H1 (cell line): ENCODE data around the gene CGN. TPM values are rescaled to one million over a fixed set of nuclear protein-coding genes. Genes with fewer than 3 reads are reported as not detected.

ENCODE experiments used
- CTCF ChIA-PET: fragments of 300-600 bp; sonication (Branson Sonifier 250); formaldehyde crosslinking; loops from one replicate; lab custom pipeline; 2021; ENCODE audit not compliant: partially characterized antibody; lab: Charles Lee
- POLR2A ChIA-PET: fragments of 300-600 bp; sonication (Branson Sonifier 250); formaldehyde crosslinking; loops from one replicate; lab custom pipeline; 2021; ENCODE audit warnings: inconsistent platforms; ENCODE audit not compliant: partially characterized antibody; lab: Charles Lee
- DNase-seq, 2 experiments: peaks; one replicate each; pipeline versions ENCODE4 v3.0.0 to v3.0.0-alpha.2; 2010 to 2022; ENCODE audit warnings: low spot score in 2 of 2, low read depth in 1 of 2, mixed read lengths in 1 of 2
- FAIRE-seq: peaks from 2 replicates; lab custom pipeline; 2011; peaks lifted over from hg19 to GRCh38; lab: Jason Lieb, UNC
- H2AFZ ChIP-seq: 2 replicates; pipeline ENCODE4 v1.8.1; 2012; ENCODE audit warnings: low read length, inconsistent platforms
- H2AK5ac ChIP-seq: 2 replicates; pipeline ENCODE4 v1.6.1; 2013; ENCODE audit warnings: low read depth, low read length
- H2BK120ac ChIP-seq: replicated peaks from 2 replicates; pipeline ENCODE3; 2013; ENCODE audit warnings: low read depth, low read length, inconsistent platforms
- H2BK12ac ChIP-seq: 2 replicates; pipeline ENCODE4 v1.6.1; 2013; ENCODE audit warnings: low read depth, low read length
- H2BK15ac ChIP-seq: 2 replicates; pipeline ENCODE4 v1.6.1; 2013; ENCODE audit warnings: low read length
- H2BK20ac ChIP-seq: 2 replicates; pipeline ENCODE4 v1.6.1; 2013; ENCODE audit warnings: low read length
- H2BK5ac ChIP-seq: 2 replicates; pipeline ENCODE4 v1.6.1; 2013; ENCODE audit warnings: low read depth, low read length
- H3K14ac ChIP-seq: 2 replicates; pipeline ENCODE4 v1.6.1; 2013; ENCODE audit warnings: inconsistent platforms; ENCODE audit not compliant: insufficient read length
- H3K18ac ChIP-seq: 2 replicates; pipeline ENCODE4 v1.6.1; 2013; ENCODE audit warnings: low read length; ENCODE audit errors: extremely low read depth
- H3K23ac ChIP-seq: 2 replicates; pipeline ENCODE4 v1.6.1; 2013; ENCODE audit warnings: inconsistent platforms; ENCODE audit not compliant: insufficient read length
- H3K23me2 ChIP-seq: 2 replicates; pipeline ENCODE4 v1.6.1; 2013; ENCODE audit warnings: low read depth, low read length
- H3K27ac ChIP-seq: 2 replicates; pipeline ENCODE4 v1.6.1; 2011; ENCODE audit warnings: low read depth, low read length, inconsistent platforms
- H3K27me3 ChIP-seq, 4 experiments: replicated peaks in 1 of 4; 1 replicate in 1 of 4; 2 replicates in 3 of 4; pipeline versions ENCODE4 v1.6.1 to v1.8.1; 2011 to 2013; ENCODE audit warnings: low read length in 3 of 4, mild to moderate bottlenecking in 3 of 4, inconsistent platforms in 2 of 4, mixed read lengths in 2 of 4, moderate library complexity in 1 of 4; ENCODE audit not compliant: control insufficient read depth in 3 of 4, insufficient read depth in 3 of 4; ENCODE audit errors: extremely low read depth in 1 of 4
- H3K36me3 ChIP-seq, 4 experiments: 2 replicates each; pipeline versions ENCODE4 v1.6.1 to v1.8.1; 2011 to 2013; ENCODE audit warnings: mild to moderate bottlenecking in 4 of 4, low read length in 3 of 4, moderate library complexity in 2 of 4, control low read depth in 1 of 4, inconsistent platforms in 1 of 4; ENCODE audit not compliant: insufficient read depth in 4 of 4, control insufficient read depth in 2 of 4
- H3K4ac ChIP-seq: replicated peaks from 2 replicates; pipeline ENCODE3; 2013; ENCODE audit warnings: low read length, low read depth, mixed read lengths, inconsistent platforms; ENCODE audit not compliant: insufficient read length
- H3K4me1 ChIP-seq, 4 experiments: replicated peaks in 1 of 4; 1 replicate in 1 of 4; 2 replicates in 3 of 4; pipeline versions ENCODE4 v1.6.1 to v1.8.1; 2011 to 2013; ENCODE audit warnings: low read length in 3 of 4, inconsistent platforms in 2 of 4, mixed read lengths in 1 of 4; ENCODE audit not compliant: insufficient read depth in 4 of 4, control insufficient read depth in 3 of 4
- H3K4me2 ChIP-seq, 2 experiments: 2 replicates each; pipeline versions ENCODE4 v1.6.1 to v1.8.1; 2011 to 2013; ENCODE audit warnings: low read depth in 2 of 2, low read length in 2 of 2, control low read depth in 1 of 2, inconsistent platforms in 1 of 2, mild to moderate bottlenecking in 1 of 2; ENCODE audit not compliant: insufficient read depth in 1 of 2
- H3K4me3 ChIP-seq, 4 experiments: fragments of 200-600, 300-600 bp in 1 of 4; sonication (generic), shearing (Covaris generic), sonication (Bioruptor Twin) in 1 of 4; 2 replicates each; pipeline versions ENCODE4 v1.5.1 to v1.8.1; 2011 to 2016; ENCODE audit warnings: low read length in 4 of 4, low read depth in 3 of 4, control low read depth in 2 of 4, inconsistent platforms in 2 of 4, mild to moderate bottlenecking in 2 of 4, mixed read lengths in 1 of 4, moderate library complexity in 1 of 4; ENCODE audit not compliant: insufficient read depth in 2 of 4; ENCODE audit errors: extremely low read depth in 1 of 4
- H3K56ac ChIP-seq: replicated peaks from 2 replicates; pipeline ENCODE3; 2013; ENCODE audit warnings: low read depth, mild to moderate bottlenecking, mixed read lengths, low read length, inconsistent platforms; ENCODE audit not compliant: insufficient read length
- H3K79me1 ChIP-seq: 2 replicates; pipeline ENCODE4 v1.6.1; 2013; ENCODE audit warnings: low read depth, low read length, control low read depth
- H3K79me2 ChIP-seq, 2 experiments: 2 replicates each; pipeline versions ENCODE4 v1.6.1 to v1.8.1; 2012 to 2013; ENCODE audit warnings: low read length in 2 of 2, mild to moderate bottlenecking in 2 of 2, inconsistent platforms in 1 of 2; ENCODE audit not compliant: insufficient read depth in 2 of 2, control insufficient read depth in 1 of 2
- H3K9ac ChIP-seq, 4 experiments: replicated peaks in 1 of 4; 1 replicate in 1 of 4; 2 replicates in 3 of 4; pipeline versions ENCODE4 v1.6.1 to v1.8.1; 2011 to 2013; ENCODE audit warnings: low read depth in 3 of 4, low read length in 3 of 4, control low read depth in 2 of 4, mild to moderate bottlenecking in 2 of 4, moderate library complexity in 2 of 4, inconsistent platforms in 1 of 4; ENCODE audit errors: extremely low read depth in 1 of 4
- H3K9me3 ChIP-seq, 2 experiments: 2 replicates each; pipeline versions ENCODE4 v1.6.1 to v1.8.1; 2012 to 2013; ENCODE audit warnings: mild to moderate bottlenecking in 2 of 2, moderate library complexity in 2 of 2, control low read depth in 1 of 2, inconsistent platforms in 1 of 2, low read depth in 1 of 2, low read length in 1 of 2, mixed read lengths in 1 of 2; ENCODE audit not compliant: insufficient read depth in 2 of 2
- H4K20me1 ChIP-seq, 2 experiments: replicated peaks in 1 of 2; 2 replicates each; pipeline versions ENCODE3 to v1.8.1; 2011 to 2013; ENCODE audit warnings: inconsistent platforms in 2 of 2, low read length in 2 of 2, mild to moderate bottlenecking in 1 of 2; ENCODE audit not compliant: insufficient read depth in 2 of 2, control insufficient read depth in 1 of 2
- H4K5ac ChIP-seq: 2 replicates; pipeline ENCODE4 v1.6.1; 2013; ENCODE audit warnings: low read length, low read depth, mixed read lengths, inconsistent platforms; ENCODE audit not compliant: insufficient read length
- H4K8ac ChIP-seq: 2 replicates; pipeline ENCODE4 v1.8.0; 2013; ENCODE audit warnings: mild to moderate bottlenecking, moderate library complexity, low read length, inconsistent platforms; ENCODE audit not compliant: insufficient read depth; ENCODE audit errors: extremely low read depth
- H4K91ac ChIP-seq: replicated peaks from 2 replicates; pipeline ENCODE3; 2013; ENCODE audit warnings: low read length, mixed read lengths, inconsistent platforms; ENCODE audit not compliant: insufficient read length
- CBX5 ChIP-seq: fragments of 300-800, 300-1000 bp; sonication (generic); IDR thresholded peaks from 2 replicates; pipeline ENCODE4 v1.7.1; 2016; ENCODE audit warnings: antibody characterized with exemption, low read length, low read depth
- CTBP2 ChIP-seq: IDR thresholded peaks from 2 replicates; pipeline ENCODE4 v1.7.0; 2011; ENCODE audit warnings: borderline replicate concordance, mild to moderate bottlenecking, moderate library complexity, mixed read lengths, low read length; ENCODE audit not compliant: insufficient read depth, insufficient read length
- GTF2F1 ChIP-seq: IDR thresholded peaks from 2 replicates; pipeline ENCODE4 v1.6.1; 2012; ENCODE audit warnings: low read depth, low read length, improper control_type of control experiment, borderline replicate concordance
- JUND ChIP-seq: IDR thresholded peaks from 2 replicates; pipeline ENCODE4 v1.6.1; 2011; ENCODE audit warnings: mild to moderate bottlenecking, improper control_type of control experiment, low read length
- NANOG ChIP-seq: IDR thresholded peaks from 2 replicates; pipeline ENCODE4 v1.6.1; 2011; ENCODE audit warnings: low read length, low read depth, mild to moderate bottlenecking, inconsistent platforms; ENCODE audit not compliant: insufficient read depth, poor library complexity, severe bottlenecking
- RNF2 ChIP-seq: fragments of 200-900, 300-1000 bp; sonication (generic); IDR thresholded peaks from 2 replicates; pipeline ENCODE4 v1.7.1; 2016; ENCODE audit warnings: borderline replicate concordance, low read depth, mild to moderate bottlenecking, antibody characterized with exemption, low read length; ENCODE audit not compliant: poor library complexity, severe bottlenecking; ENCODE audit errors: missing control alignments
- SP4 ChIP-seq: IDR thresholded peaks from 2 replicates; pipeline ENCODE4 v1.6.1; 2012; ENCODE audit warnings: low read length, inconsistent platforms
- WGBS, 2 experiments: shearing (Covaris generic) in 1 of 2; methylation state at CpG; one replicate each; pipeline versions ENCODE4 v1.1.6 to v1.1.7; 2013 to 2015; ENCODE audit warnings: low lambda C conversion rate in 2 of 2, mixed read lengths in 2 of 2, inconsistent platforms in 1 of 2, low coverage in 1 of 2, missing lambda C conversion rate in 1 of 2; ENCODE audit not compliant: insufficient replicate concordance in 2 of 2, insufficient coverage in 1 of 2, insufficient read length in 1 of 2; ENCODE audit errors: extremely low coverage in 1 of 2, missing lambda C conversion rate in 1 of 2; 5-methylcytosine and 5-hydroxymethylcytosine counted together
- polyA plus RNA-seq, 7 experiments: library from polyadenylated mRNA; depleted of rRNA in 3 of 7; stranded (reverse) in 5 of 7; unstranded in 2 of 7; fragments of >200 nt in 5 of 7; fragments of 200-250 nt in 2 of 7; gene quantifications; 1 replicate in 5 of 7; 2 replicates in 1 of 7; 4 replicates in 1 of 7; pipeline versions ENCODE4 v1.2.1 to v1.2.3, GENCODE V29; 2011 to 2013; ENCODE audit warnings: missing spikeins in 2 of 7, mixed read lengths in 2 of 7
- total RNA-seq: library from RNA; stranded (reverse); fragmentation: NEBNext Ultra II Directional; extraction: Animal tissue kit (Norgen Biotek cat#: 25700); gene quantifications from 2 replicates; pipeline ENCODE4 v1.2.1, GENCODE V29; 2021
- TF ChIP-seq, protein P1 (sequence below): IDR thresholded peaks from 2 replicates; pipeline ENCODE4 v1.6.1; 2011; ENCODE audit warnings: low read depth, mild to moderate bottlenecking, low read length; ENCODE audit not compliant: insufficient read depth

The CGN gene
- total and polyA plus RNA-seq, 2 of the 8 experiments (the other 6 are each of a cell fraction or from before 2014, with no cell fraction given) = 15.9 to 52.7 TPM

DNA sequence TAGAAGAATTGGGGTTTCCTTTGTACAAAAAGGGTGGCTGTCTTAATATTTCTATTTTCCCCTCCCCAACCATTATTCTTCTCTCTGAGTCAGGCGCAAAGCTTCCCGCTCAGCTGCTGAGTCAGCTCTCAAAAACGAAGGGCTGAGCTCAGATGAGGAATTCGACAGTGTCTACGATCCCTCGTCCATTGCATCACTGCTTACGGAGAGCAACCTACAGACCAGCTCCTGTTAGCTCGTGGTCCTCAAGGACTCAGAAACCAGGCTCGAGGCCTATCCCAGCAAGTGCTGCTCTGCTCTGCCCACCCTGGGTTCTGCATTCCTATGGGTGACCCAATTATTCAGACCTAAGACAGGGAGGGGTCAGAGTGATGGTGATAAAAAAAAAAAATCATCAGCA lies 25.9 kb downstream of the CGN start:
- ChIA-PET CTCF (interaction anchor here (0.6 to 8.8 kb wide), 5 partner anchors 14 to 862 kb away, joined by 3 to 54 read pairs (median 3); no protein-coding TSS in a partner anchor), POLR2A (interaction anchor here (0.8 to 18.0 kb wide), 3 partner anchors 19 to 75 kb away, joined by 3 to 283 read pairs (median 3); partner anchors contain the start of gene CGN)

More for the DNA sequence above, 25.9 kb downstream of the CGN start:
- H4K5ac ChIP-seq = no peak overlapping the region
- H3K27me3 ChIP-seq = no peaks in the 10 kb centered on the region
- no peak overlapping the region for H3K56ac ChIP-seq
- H3K4me3 ChIP-seq = no peak overlapping the region
- no peak overlapping the region for H4K91ac ChIP-seq
- peaks cover 9% of the 10 kb centered on the region; the same call in 1 of the 2 replicates for H3K23me2 ChIP-seq
- H4K8ac ChIP-seq = no peak overlapping the region
- TF ChIP-seq RNF2 = no peak
- no peak for TF ChIP-seq CBX5
- TF ChIP-seq JUND = no peak
- TF ChIP-seq NANOG = no peak
- TF ChIP-seq GTF2F1 = no peak
- TF ChIP-seq CTBP2 = no peak
- TF ChIP-seq, protein P1, sequence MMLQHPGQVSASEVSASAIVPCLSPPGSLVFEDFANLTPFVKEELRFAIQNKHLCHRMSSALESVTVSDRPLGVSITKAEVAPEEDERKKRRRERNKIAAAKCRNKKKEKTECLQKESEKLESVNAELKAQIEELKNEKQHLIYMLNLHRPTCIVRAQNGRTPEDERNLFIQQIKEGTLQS = no peak
- TF ChIP-seq SP4 = no peak
- no peak overlapping the region for H2BK120ac ChIP-seq
- H3K4me2 ChIP-seq = no peak overlapping the region
- H2BK12ac ChIP-seq = no peak overlapping the region
- no peak overlapping the region for H3K23ac ChIP-seq
- no peak overlapping the region for H3K4ac ChIP-seq
- H3K36me3 ChIP-seq = peaks cover 17 to 33% (median 30%) of the 10 kb centered on the region in 4 experiments
- peaks cover 0 to 7% (median 6%) of the 10 kb centered on the region in 4 experiments; a peak in 6 of 7 replicates for H3K4me1 ChIP-seq
- peaks cover 0 to 3% of the 10 kb centered on the region in 2 experiments for H4K20me1 ChIP-seq
- H3K18ac ChIP-seq = no peak overlapping the region
- H2BK5ac ChIP-seq = no peak overlapping the region
- no peak overlapping the region for H2AFZ ChIP-seq
- H3K14ac ChIP-seq = no peak overlapping the region
- H2AK5ac ChIP-seq = no peak overlapping the region
- WGBS, 2 experiments = 89% methylated on average over 9 of the region's 9 CpGs; no CpG with 5 or more reads in 1 of the 2 experiments
- peaks cover 0 to 9% of the 10 kb centered on the region in 2 experiments; a peak in 2 of 4 replicates for H3K79me2 ChIP-seq
- H3K9me3 ChIP-seq = no peaks in the 10 kb centered on the region
- H3K27ac ChIP-seq = no peak overlapping the region
- DNase-seq (no peak), FAIRE-seq (no peak)
- H3K9ac ChIP-seq = no peak overlapping the region
- H2BK15ac ChIP-seq = no peak overlapping the region
- no peaks in the 10 kb centered on the region; the same call in 1 of the 2 replicates for H3K79me1 ChIP-seq
- no peak overlapping the region for H2BK20ac ChIP-seq
